Fibroblast of skin of abdomen (primary cell): ENCODE measurements around the gene PWWP2A.

Experiments used
- DNase-seq: peaks from one replicate; pipeline ENCODE4 v3.0.0-alpha.2; 2013

Gene PWWP2A

DNA sequence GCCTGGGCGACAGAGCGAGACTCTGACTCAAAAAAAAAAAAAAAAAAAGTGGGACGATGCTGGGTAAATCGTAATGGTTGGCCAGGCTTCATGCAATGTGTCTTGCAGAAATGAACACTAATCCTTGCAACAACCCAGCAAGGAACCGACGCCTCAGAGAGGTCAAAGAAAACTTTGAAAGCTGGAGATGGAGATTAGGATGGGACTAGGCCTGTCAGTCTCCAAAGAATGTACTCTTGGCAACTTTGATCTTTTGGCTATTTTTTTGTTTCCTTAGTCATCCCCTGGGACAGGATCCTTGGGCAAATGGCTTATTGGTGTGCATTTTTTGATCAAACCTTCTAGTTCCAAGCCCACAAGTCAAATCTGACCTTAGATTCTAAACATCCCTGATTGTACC, 10.6 kb upstream of the PWWP2A start:
- DNase-seq: no peak

DNA sequence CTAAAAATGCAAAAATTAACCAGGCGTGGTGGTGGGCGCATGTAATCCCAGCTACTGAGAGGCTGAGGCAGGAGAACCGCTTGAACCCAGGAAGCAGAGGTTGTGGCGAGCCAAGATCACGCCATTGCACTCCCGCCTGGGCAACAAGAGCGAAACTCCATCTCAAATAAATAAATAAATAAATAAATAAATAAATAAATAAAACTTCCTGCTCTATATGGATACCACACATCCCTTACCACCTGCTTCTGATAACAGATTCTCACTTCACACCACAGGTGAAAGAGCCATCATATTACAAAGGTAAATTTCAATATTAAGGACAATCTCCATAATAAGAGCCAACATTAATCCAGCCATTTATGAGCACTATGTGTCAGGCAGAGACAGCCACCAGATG, 9.4 kb upstream of the PWWP2A start:
- DNase-seq: no peak

DNA sequence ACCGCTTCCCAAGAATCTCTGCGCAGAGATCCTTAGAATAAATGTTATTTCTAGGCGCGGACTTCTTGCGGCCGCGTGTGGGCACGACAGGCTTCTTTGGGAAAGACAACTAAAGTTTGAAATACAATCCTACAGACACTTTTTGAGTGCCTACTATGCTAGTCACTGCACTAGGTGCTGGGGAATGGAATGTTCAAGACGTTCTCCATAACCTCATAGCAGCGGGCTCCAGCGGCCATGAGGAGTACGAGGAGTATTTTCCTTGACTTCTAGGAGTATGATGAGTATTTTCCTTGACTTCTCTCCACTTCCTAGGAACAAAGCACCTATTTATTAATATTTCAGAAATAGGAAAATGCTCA, 636 bp upstream of the PWWP2A start:
- no peak for DNase-seq

DNA sequence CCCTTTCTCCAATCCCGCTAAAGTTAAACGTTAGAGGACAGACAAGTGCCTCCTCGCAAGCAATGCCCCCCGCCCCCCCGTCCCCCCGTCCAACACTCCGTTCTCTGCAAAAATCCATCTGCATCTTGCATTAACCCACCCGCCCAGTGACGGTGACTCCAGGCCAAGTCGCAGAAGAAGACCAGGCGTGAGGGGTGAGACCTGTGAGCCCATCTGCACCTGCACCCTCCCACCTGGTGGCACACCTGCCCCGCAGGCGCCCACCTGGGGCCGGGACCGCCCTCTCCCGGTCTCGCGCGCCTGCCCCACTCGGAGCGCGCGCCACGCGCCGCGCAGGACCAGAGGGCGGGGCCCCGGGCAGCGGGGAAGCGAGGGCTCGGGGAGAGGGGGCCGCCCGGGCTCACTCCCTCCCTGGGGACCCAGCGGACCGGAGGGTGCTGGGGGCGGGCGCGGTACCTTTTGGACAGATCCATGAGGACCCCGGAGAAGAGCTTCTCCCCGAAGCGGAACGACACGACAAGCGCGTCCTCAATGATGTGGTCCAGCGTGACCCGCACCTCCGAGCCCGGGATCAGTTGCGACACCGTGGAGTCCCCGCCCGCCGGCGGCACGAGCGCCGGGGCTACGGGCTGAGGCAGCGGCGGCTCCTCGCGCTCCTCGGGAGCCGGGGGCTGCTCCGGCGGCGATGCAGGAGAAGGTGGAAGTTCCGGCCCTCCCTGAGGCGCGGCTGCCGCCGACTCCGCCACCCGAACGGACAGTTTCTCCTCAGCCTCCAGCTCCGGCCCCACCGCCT, 705 bp downstream of the PWWP2A start:
- DNase-seq: no peak

DNA sequence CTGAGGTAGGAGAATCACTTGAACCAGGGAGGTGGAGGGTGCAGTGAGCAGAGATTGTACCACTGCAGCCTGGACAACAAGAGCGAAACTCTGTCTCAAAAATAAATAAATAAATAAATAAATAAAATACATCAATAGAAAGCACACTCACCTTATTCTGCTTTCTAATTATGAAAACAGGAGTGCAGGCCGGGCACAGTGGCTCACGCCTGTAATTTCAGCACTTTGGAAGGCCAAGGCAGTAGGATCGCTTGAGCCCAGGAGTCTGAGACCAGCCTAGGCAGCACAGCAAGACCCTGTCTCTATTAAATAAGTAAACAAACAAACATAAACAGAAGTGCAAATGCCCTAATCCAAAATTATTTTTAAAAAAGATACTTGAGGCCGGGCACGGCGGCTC, 2.3 kb downstream of the PWWP2A start:
- DNase-seq: no peak

DNA sequence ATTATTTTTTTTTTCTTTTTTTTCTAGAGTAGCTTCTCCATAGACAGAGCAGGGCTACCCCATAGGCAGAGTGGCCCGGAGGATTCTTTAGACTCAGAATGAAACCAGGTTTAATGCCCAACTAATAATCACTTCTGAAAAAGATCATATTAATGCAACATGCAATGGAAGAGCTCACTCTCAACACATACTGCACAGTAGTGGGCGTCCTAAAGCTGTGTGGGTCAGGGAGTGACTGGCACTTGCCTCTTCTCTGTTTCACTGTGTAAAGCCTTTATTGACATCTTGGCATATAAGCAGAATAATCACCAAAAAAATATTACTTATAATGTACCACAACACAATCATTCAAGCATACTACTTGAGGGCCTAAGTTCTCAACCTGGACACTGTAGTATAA, 11.1 kb downstream of the PWWP2A start:
- no peak for DNase-seq

DNA sequence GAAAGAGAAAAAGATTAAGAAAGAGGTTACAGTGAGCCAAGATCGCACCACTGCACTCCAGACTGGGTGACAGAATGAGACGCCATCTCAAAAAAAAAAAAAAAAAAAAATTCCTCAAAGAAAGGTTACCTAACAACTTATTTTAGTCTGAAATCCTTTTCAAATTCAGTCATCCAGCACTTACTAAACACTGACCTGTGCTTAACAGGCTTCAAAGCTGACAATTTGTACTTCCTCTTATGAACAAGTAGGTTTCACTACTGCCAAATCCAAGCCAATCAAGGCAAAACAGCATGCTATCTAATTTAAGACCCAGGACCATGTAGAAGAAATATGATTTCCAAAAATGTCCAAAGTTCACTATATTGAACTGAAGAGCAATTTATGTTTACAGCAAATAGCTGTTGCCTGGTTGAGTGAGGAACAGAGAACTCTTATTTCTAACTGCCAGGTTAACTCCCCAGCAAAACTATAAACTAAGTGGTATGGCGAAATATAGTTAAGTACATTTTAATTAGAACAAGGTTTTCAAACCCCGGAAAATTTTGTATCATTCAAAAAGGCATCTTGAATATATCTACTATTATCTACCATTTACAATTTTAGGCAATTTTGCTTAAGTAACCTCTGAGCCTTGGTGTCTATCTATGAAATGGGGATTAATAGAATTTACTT, 13.4 kb downstream of the PWWP2A start:
- DNase-seq: no peak

DNA sequence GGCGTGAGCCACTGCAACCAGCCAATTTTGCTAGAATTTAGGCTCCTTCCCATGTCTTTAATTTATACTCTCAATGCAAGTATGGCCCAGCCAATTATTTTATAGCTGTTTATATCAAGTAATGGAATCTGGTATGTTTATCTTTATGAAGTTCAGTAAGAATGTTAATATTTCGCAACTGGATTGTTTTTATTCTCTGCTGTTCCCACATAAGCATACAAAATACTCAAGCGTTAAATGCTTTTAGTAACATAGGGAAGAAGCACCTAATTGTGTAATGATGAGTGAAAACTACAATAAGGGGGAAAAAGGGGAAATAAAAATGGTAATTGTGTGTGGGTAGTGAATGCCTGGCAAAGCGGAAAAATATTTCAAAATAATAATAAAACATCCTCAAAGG, 21.3 kb downstream of the PWWP2A start:
- DNase-seq: peak; percentile 20

DNA sequence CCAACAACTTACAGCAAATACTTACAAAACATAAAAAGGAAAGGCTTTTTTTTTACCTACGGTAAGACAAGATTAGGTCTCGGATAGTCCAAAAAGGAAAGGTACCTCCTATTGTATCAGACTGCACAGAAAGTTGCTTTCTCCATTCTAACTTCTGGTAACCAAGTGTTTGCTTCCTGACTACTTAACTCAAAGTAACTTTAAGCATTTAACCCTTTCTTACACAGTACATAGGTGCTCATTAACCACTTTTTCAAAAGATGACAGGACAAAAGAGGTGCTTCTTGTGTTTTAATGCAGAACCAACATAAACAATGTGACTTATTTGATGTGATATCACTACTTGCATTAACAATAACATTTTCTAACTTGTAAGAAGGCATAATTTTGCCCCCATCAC, 23.1 kb downstream of the PWWP2A start:
- DNase-seq: no peak

DNA sequence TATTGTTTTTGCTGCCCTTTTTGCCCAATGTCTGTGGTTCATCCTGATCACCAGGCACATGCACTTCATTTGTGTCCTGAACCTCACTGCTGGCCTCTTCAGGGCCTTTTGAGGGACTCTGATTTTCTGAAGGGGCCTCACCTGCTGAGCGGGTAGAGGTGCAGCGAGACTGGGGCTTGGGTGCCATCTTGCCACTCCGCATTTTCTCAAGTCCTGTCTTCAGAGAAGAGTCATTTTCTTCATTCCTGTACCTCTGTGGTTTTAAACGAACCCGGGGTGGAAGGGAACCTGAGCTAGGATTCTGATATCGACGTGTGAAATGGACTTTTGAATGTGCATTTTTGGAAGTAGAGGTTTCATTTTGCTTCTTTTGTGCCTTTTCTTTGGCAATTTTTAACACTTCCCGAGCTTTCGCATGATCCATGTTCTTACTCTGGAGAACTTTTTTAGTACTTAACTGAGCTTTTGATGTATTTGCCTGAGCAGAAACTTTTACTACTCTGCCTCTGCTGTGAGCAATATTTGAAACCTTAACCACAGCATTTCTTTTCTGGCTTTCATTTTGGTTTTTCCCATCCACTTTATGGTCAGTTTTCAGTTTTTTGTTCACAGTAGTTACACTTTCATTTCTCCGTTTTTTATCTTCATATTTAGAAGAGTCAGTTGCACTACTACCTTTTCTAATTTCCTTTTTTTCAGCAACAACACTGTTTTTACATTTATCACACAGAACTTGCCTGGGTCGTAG, 26.1 kb downstream of the PWWP2A start:
- DNase-seq: no peak

DNA sequence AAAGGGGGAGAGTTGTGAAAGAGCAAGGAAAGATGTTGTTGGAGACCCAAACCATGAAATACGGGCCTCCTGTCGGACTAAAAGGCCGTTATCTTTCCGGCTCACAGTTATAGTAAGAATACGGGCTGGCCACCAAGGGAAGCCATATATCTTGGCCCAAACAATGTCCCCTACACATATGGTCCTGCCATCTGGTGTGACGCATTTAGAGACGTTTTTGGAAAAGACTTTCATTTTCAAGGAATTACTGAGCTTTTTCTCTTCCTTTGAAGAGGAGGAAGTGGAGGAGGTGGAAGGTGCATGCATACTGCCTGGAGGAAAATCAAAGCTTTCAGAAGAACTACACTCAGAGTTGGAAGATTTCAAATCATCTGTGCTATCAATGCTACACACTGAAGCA, 26.7 kb downstream of the PWWP2A start:
- DNase-seq: no peak

DNA sequence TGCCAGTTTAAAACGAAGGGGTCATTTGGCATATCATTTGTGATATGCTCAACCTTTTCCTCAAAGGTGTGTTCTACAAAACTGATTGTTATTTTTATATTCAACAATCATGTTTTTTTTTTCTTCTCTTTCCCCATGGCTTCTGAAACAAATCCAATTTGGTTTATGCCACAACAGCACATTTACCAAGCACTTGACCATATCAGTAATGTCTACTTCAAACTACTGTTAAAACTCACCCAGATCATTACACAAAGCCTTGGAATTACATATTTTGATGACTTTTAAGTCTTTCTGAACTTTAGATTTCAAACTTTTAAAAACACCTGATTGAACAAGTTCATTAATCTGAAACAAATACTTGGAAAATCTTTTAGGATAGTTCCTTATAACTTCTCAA, 29.2 kb downstream of the PWWP2A start:
- no peak for DNase-seq

DNA sequence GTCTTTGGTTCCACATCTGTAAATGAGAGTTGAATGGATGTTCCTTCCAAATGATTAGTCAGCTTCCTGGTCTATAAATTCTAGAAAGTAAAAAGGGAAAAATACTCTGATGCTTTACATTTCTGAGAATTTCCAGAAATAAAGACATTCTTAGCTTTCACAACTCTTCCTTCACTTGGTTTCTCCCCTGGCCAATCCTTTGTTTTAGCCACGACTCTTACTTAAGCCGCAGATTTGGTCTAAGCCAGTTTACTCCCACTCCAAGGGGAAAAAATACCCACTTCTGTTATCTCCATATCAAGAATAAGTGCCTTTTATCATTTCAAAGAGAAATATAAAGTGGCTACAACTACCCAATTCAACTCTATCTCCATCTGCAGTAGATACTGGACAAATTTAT, 29.7 kb downstream of the PWWP2A start:
- no peak for DNase-seq

DNA sequence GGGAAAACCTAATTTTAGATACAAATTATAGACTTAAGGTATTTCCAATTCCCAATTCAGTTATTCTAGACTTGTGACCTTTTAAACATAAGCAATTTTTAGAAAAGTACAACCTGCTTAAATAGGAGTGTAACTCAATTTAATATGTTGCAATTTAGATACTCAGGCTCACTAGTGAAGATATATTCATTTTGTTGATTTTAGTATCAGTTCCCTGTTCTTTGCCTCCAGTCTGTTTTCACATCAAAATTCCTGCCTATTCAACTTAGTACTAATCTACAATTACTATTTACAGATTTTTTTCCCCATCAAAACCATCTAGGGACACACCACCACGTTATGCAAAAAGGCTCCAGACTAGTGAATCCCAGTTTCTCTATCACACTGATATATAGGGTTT, 30.4 kb downstream of the PWWP2A start:
- DNase-seq: no peak

DNA sequence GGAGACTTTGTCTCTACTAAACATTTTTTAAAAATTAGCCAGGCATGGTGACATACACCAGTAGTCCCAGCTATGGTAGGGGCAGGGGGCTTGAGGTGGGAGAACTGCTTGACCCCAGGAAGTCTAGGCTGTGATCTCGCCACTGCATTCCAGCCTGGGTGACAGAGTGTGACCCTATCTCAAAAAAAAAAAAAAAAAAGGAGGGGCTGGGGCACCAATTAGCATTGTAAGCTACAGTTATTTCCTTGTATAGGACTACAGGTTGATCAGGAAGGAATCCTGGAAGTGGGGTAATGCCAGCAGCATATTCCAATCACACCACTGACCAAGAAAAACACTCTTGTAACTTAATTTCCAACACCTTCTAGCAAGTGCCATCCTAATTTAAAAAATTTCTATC, 32.1 kb downstream of the PWWP2A start:
- DNase-seq: no peak

DNA sequence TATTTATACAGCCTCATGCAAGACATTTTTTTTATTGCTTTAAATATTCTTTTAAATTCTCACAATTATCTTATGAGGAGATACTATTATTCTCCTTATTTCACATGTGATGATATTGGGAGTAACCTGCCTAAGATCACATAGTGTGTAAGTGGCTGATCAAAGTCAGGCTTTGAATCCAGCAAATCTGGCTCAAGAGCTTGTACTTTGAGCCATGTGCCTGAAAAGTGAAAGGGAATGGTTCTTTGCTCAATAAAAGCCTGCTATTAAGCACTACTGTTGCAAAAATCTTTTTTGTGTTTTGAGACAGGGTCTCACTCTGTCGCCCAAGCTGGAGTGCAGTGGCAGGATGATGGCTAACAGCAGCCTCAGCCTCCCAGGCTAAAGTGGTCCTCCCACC, 35.1 kb downstream of the PWWP2A start:
- DNase-seq: no peak

DNA sequence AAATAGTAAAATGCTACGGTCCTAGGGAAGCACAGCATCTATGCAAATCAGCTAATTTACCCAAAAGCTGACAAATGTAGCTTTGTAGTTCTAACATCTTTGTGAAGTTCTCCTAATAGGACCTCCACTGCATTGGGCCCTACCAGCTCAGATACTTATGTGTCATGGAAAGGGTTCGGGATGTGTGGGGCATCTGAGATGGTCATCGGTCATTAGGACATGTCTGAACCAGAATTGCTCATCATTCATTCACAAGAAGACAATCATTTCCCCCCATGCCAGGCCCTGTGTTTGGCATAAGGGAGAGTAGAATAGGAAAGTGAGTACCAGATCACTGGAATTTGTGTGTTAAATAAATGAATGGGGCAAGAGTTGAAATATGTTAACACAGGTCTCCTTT, 35.7 kb downstream of the PWWP2A start:
- no peak for DNase-seq

DNA sequence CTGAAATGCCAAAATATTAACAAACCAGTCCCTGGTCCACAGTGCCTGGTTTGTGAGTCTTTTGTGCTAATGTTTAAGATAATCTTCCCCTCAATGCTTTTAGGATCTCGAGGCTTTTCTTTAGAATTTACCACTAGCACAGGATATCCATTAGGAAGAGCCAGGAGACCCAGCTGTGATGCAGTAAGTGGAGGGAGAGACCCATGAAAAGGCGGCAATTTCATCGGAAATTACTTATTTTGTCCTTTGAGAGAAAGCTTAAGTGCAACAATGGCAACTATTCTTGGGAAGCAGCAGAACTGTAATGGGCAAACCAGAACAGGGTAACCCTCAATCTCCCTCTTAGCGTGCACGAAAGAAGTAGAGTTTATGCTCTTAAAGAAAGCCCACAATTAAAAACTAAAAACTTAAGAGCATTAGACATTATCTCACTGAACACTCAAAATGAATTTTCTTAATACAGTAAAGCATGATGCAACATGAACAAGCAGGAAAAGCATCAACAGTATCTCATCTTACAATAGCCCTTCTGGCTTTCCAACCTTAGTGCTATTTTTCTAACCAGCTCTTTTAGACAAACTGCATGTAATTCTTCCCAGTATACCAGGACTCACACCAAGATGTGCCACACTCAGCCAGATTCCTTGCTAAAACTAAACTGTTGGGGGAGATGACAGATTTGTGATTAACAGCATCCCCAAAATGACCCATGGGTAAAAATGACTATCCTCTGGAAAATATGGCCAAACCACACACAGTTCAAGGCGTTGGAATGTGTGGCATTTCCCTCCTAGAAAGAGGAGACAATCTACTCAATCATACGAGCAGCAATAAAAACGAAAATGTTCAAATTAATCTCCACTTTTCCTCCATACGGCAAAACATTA, 36.4 kb downstream of the PWWP2A start:
- DNase-seq: peak; percentile 92

DNA sequence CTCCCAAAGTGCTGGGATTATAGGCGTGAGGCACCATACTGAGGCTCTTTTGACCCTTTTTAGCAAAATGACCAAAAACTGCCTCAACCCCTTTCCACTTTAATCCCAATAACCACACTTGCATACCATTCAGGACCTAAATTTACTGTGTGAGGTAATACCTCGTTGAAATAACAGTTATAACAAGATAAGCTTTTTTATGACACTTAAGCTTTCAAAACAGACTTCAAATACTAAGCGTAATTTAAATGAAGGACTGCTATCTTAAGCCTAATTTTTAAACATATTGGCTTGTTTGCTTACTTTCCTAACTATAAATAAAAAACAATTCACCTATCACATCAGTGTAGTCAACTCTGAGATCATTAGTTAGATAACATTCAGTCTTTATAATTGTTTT, 37.8 kb downstream of the PWWP2A start:
- no peak for DNase-seq

DNA sequence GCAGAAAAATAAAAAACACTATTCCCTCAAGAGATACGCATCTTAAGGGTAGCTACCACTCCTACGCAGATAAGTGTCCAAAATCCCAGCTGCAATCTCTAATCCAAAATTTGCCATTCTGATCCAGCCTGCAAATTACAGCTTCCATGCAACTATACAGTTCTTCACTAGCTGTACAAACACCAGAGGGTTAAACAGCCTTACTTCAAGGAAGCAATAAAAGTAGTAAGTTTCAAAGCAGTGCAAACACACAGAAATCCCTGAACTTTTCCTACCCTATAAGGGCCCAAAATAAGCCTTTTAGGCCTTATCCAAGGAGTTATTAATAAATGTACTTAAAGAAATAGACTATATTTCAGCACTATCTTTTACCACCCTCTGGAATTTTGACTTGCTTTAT, 39.5 kb downstream of the PWWP2A start:
- no peak for DNase-seq

DNA sequence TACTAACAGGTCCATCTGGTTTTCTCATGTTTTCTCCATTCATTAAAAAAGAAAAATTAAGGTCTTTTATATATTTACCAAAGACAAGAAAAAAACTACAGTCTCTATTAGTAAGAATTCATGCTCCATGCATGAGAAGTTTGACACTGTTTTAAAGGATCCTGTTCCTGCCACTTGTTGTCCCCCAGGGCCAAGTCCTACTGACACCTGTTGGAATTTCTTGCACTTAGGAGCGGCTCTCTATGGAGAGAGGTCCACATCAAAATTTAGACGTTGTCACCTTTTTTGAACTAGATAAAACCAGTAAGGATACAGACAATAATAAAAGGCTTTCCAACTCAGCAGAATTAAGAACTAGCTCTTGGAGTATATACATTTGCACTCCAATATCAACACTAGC, 42.3 kb downstream of the PWWP2A start:
- DNase-seq: no peak

DNA sequence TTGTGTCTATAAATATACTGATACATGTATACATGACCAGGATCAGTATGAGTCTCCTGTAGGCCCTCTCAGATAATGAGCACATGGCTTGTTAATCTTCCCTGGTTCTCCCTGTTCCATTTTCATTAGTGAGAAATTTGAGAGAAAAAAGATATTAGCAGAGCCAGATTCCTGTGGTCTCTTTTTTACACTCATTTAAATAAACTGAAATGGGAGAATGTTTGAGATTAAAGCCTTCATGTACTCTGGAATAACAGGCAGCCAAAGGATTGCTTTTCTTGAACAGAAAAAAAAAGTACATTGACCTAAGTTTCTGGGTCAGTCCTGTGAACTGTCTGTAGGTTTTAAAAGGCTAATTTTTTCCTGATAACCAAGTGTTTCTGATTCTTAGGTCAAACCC, 44.2 kb downstream of the PWWP2A start:
- no peak for DNase-seq

DNA sequence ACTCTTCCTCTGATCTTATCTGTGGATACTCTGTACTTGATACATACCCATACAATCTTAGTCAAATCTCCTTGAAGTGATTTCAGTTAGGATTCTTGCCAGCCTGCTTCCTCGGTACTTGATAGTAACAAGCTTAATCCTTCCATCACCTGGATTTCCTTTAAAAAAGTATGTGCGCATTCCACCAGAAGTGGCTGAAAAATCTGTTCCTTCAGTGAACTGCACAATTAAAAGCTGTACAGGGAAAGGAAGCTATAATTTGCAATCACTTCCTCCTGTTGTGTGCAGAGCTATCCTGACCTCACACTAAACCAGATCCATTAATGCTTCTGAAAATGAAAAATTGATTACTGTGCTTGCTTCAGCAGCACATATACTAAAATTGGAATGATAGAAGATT, 47.3 kb downstream of the PWWP2A start:
- no peak for DNase-seq
